Kidney tubule cell (primary cell): ENCODE measurements around the gene ZC3H13.

Experiments
- DNase-seq: peaks from one replicate; pipeline ENCODE4 v3.0.0-alpha.2; 2018; ENCODE audit warnings: low spot score

Gene ZC3H13

DNA sequence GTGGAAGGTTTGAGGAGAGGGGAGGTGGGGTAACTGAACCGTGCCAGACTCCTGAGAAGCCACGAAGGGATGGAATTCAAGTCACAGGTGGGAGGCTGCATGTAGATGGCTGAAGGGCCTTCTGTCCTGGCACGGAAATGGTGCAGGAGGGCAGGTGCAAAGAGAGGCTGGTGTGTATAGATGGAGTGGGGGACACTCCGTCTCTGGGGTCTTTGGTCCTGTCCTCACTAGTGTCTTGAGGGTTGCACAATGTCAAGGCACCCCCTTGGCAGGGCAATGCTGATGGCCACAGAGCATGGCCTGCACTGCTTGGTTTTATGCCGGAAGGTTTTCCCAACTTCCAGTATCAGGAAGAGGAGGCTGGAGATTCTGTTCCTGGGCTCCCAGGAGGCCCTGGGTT is 118.3 kb downstream of the ZC3H13 start:
- no peak for DNase-seq

DNA sequence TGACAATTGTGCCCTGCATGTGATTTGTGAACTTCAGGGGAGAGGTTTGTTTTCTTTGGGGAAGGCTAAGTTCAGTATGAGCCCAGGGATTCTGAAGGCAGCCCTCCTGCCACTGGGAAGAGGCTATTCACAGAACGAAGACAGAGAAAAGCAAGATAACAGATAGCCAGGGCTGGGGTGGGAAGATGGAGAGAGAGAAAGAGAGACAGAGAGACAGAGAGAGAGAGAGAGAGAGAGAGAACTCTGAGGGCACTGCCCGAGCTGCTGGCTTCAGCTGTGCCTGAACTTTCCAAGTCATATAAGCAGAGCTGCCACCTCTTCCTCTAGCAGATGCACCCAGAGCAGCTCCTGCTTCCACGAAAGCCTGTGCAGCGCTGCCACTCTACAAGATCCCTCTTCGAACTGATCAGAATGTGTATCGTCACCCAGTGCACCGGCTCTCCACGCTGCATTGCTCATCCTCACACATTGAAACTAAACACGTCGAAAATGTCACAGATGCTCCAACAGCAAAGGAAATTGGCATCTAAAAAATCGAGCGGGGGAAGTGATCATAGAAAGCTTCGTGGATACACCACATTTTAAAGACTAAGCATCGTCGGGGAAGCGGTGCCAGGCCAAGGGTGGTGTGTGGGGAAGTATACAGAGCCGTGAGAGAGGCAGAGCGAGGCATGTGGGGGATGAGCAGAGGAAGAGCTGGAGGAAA is 119.2 kb downstream of the ZC3H13 start:
- DNase-seq: no peak

DNA sequence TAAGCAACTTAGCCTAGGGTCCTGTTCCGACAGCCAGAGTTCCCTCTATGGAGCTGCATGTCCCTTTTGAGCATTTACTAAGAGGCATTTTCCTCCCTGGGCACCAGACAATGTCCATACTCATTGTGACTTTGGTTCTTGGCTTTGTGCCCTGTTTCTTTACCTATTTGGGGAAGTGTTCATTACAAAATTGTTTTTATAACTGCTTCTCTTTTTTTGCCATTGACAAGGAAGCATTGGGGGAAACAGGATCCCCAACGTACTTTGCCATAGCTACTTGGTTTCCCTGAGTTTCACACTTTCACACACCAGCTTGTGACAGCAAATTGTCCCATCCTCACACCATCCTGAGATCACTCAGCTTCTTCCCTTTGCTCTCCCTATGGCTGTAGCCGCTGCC is 119.9 kb downstream of the ZC3H13 start:
- no peak for DNase-seq

DNA sequence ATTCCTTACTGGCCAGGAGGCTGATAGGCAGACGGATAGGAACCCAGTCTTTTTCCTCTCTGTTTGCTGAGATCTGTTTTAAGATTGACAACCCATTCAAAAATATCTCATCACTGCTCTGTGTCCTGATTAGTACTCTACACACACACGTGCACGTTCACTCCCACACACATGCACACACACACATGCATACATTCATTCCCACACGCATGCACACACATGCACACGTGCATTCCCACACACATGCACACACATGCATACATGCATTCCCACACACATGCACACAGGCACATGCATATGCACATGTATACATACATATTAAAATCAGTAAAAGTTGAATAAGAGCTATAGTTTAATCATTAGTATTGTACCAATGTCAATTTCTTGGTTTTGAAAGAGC is 120.4 kb downstream of the ZC3H13 start:
- DNase-seq: no peak

DNA sequence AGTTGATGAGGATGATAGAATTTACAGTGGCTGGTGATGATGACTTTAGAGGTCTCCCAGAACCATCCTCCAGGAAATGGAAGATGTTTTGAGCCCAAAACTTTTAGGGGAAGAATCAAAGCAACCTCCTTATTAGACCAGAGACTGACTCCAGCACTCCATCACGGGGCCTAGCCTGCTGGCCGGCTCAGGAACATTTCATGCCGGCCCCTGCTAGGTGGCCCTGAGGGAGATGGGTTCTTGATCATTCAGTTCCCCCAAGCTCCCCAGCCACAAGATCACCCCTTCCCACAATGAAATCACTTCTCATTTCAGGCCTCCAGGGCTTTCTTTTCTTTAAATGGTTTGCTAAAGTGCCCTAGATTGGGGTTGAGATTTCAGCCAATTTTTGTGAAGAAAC is 121.3 kb downstream of the ZC3H13 start:
- no peak for DNase-seq

DNA sequence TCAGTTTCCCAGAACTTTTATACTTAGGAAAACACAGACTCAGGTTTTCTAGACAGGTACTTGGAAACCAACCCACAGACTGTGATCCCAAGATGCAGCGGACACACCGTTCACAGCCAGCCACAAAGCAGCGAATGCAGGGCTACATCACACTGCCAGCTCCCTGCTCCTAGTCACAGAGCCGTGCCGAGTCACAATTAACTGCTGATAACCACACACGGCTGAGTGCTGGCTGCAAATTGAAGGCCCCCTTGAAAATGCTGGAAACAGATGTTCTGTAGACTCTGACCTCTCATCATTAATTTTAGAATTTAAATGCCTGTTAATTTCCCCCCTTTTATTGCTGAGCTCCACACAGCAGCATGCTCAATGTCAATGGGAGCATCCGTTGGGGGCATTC is 122.4 kb downstream of the ZC3H13 start:
- no peak for DNase-seq

DNA sequence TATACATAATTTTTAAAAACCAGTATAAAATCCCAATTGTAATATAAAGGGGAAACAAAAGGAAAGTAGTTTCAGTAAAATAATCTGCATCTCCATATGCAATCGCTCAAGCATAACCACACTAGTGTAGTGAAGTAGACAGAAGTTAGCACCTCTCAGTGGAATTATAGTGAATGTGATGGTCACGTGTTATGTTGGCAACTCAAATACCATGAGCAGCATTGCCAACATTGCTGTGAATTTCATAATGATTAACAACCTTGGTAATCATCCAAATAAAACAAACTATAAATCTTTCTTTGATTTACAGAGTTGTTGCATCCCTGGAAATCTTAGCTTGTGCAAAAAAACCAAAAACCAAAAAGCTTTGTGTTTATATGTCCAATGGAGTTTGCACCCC is 123.7 kb downstream of the ZC3H13 start:
- peak; percentile 75 for DNase-seq

DNA sequence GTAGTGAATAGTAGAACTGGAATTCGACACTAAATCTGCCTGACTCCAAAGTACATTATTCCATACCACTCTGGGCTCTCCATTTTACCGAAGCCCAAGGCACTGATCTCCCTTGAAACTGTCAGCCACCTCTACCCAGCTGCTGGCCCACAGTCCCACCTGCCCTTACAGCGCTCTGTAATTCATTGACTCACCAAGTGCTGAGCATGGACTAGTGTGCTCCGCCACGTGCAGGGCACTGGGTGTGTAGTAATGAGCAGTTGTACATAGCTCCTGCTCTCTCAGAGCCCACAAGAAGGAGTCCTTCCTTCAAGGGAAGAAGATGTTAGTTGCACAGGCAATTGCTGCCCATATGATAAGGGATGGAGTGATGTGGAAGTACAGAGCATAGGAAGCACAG is 124.4 kb downstream of the ZC3H13 start:
- peak; percentile 57 for DNase-seq

DNA sequence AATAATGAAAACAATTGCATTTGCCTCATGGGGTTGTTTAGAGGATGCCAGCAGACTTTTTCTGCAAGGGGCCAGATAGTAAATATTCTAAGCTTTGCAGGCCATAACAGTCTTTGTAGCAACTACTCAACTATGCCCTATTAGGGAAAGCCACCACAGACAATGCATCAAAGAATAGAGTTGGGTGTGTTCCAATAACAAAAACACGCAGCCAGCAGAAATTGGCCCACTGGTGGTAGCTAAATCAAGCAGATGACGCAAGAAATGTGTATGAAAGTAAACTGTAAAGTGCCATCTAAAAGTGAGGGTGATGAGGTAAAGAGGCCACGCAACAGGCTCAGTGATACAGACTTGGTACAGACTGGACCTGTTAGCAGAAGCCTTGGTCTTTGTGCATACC is 125.8 kb downstream of the ZC3H13 start:
- no peak for DNase-seq

DNA sequence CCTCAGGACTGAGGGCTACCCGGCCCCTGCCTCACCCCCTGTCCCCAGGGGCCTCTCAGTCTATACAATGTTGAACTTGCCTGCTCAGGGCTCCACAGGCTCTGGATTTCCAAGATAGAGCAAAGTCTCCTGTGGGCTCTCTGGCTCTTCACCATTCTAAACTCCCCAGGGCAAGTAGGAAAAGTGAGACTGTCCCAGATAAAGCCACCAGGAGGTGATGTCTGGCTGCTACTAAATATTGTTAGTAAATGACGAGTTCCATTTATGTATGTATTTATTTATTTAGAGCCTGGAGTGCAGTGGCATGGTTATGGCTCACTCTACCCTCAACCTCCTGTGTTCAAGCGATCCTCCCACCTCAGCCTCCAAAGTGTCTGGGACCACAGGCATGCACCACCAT is 127.4 kb downstream of the ZC3H13 start:
- no peak for DNase-seq

DNA sequence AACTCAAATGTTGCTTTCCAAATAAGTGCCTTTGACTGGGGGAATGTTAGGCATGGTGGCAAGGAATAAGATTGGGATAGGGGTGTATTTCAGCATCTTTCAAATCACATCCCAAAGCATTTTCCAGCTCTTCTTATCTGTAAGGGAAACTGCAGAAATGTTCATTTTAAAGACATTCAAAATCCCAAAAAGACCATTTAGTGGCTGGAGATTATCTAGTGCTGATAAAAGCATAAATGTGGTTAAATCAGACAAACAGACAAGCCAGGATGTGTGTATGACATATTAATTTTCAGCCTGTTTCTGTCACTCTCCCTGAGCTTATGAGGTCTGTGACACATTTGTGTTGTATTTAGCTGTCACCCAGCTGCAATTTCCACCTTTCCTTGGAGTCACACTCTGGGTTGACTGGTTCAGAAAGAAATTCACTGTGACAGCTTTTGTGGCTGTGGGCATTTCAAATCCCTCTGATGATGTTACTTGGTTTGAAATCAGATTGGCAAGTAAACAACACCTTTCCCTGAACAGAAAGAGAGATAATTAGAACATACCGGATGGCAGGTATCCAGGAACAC is 131.3 kb downstream of the ZC3H13 start:
- DNase-seq: no peak

DNA sequence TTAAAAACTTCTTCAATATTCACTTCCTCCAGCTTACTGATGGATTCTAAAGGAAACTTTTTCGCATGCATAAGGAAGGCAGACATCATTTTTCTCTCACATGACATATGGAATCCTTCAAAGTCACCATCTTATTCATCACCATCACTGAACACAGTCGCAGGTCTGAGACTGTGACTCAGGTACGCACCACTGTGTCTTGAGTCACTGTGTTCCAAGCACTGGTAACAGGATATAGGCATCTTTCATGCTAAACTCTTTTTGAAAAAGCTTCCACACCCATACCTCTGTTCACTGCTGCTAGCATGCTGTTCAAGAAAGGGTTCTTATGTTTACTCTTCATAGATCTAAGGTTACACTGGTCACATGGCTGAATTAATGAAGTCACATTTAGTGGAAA is 133.9 kb downstream of the ZC3H13 start:
- peak; percentile 35 for DNase-seq

DNA sequence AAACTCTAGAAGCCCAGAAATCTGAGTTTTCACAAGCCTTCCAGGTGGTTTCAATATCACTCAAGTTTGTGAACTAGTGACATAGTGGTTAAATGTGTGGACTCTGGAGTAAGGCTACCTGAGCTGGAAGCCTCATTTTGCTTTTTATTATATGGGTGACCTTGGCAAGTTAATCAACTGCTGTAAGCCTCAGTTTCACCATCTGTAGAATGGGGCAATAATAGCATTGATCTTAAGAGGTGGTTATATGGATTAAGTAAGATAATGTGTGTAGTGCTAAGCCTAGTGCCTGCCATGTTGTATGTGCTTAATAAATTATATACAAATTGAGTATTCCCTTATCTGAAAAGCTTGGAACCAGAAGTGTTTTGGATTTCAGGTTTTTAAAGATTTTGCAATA is 135.5 kb downstream of the ZC3H13 start:
- DNase-seq: no peak

DNA sequence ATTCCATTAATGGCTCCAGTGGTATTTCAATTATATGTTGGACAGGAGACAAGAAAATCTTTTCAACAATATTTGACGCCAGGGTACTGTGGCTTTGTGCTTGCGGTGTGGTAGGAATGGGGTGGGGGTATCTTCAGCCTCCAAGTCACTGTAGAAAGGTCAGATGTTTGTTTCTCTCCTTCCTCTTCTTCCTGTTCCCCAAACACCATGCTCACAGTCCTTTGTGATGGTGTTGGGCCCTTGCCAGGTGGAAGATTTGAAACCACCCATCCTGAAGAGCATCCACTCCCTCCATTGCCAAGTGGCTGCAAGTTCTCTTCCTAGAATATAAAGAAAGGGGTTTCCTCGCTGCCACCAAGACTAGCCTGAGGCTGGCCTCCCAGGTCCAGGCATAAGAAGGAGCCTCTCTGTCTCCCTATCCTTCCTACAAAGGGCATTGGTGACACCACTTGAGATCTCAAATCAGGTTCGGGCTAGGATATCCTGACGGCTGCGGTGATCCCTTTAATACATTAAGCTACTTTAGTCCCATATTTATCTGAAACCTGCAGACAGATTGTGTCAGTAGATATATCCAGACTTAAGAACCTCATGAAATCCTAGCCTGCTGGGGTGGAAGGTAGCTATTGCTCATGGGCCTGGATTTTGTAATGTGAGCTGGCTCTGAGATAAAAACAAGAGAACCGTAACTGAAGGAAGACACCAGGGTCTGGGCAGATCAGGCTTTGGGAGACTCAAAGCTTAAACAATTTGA is 136.7 kb downstream of the ZC3H13 start:
- DNase-seq: no peak

DNA sequence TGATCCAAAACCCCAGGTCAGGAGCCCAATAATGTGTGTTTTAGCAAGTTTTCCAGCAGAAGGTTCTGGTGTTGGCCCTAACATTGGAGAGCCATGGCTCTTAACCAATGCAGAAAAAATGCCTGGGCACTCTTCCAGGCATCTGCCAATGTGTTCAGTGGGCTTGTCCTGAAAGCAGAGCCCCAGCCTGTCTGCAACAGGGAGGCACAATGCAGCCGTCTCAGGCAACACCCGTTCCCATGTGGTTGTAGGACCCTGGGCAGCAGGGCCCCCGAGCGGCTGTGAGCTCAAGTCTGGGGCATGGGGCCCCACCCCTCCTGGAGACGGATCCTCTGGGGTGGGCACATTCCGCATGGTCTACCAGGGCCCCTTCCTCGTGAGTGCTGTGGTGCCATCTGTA is 142.9 kb downstream of the ZC3H13 start:
- DNase-seq: no peak

DNA sequence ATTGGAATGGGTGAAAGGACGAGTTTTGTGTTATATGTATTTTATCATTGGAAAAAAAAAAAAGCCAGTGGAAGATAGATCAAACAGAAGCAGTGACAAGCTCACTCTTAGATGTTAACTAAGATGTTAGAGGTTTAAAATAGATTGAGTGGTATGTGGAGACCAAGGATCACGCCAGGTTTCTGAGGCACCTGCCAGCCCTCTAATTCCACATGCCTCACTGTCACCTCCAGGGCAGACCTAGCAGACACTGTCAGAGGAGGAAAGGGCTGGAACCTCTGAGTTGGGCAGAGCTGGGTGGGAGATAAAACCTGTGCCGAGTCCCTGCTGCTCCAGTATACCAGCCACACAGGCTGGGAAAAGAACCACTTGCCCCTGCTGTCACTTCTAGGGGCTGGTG is 143.5 kb downstream of the ZC3H13 start:
- DNase-seq: no peak

DNA sequence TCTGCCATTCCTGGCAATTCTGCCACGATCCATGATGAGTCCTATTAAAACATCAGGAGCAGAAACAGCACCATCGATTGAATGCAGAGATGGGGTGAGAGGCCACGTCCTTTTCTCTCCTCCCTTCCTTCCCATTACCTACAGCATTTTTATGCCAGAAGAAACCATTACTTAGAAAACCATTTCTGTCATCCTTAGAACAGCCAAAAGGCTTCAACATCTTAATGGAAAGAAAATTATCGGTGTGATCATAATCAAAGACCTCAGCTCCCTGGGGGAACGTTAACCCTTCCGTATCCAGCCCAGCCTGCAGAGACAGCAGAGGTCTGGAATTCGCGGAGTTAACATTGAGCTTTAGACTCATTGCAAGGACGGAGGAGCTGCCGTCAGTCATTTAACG is 145.0 kb downstream of the ZC3H13 start:
- no peak for DNase-seq
